WTC11 (cell line): ENCODE data around the gene G2E3. TPM values are rescaled to one million over a fixed set of nuclear protein-coding genes. Genes with fewer than 3 reads are reported as not detected.

ENCODE experiments used
- ATAC-seq: fragments of 200-7000 bp; cut with Tn5 transposase; 2 replicates; pipeline ENCODE4 v1.10.0; 2021; ENCODE audit warnings: mild to moderate bottlenecking, moderate library complexity
- CTCF ChIA-PET: fragments of 300-600 bp; sonication (Branson Sonifier 250); formaldehyde crosslinking; loops from one replicate; lab custom pipeline; 2021; ENCODE audit warnings: antibody characterized with exemption; lab: Charles Lee
- POLR2A ChIA-PET: fragments of 350-600 bp; sonication (Branson Sonifier 250); formaldehyde crosslinking; loops from one replicate; lab custom pipeline; 2021; ENCODE audit warnings: antibody characterized with exemption; lab: Charles Lee
- DNase-seq: peaks from one replicate; pipeline ENCODE4 v3.0.0; 2021; ENCODE audit warnings: low spot score
- H3K27ac Mint-ChIP-seq: 2 replicates; pipeline ENCODE4 v1.8.0; 2021; ENCODE audit warnings: mixed read lengths
- H3K27me3 Mint-ChIP-seq: 2 replicates; pipeline ENCODE4 v1.8.0; 2021; ENCODE audit warnings: low read depth, mild to moderate bottlenecking, moderate library complexity, mixed read lengths
- H3K36me3 Mint-ChIP-seq: 2 replicates; pipeline ENCODE4 v1.8.0; 2021; ENCODE audit warnings: mixed read lengths
- H3K4me1 Mint-ChIP-seq: 2 replicates; pipeline ENCODE4 v1.8.0; 2022; ENCODE audit warnings: mixed read lengths
- H3K4me3 Mint-ChIP-seq: 2 replicates; pipeline ENCODE4 v1.8.0; 2021; ENCODE audit warnings: mild to moderate bottlenecking, moderate library complexity, mixed read lengths
- H3K9me3 Mint-ChIP-seq: 2 replicates; pipeline ENCODE4 v1.8.0; 2021; ENCODE audit warnings: mixed read lengths
- ATF1 ChIP-seq: sonication (generic); formaldehyde crosslinking; IDR thresholded peaks from 2 replicates; pipeline ENCODE4 v1.8.1; 2023; ENCODE audit warnings: mild to moderate bottlenecking, moderate library complexity, missing genetic modification reagents
- ATF3 ChIP-seq: sonication (generic); formaldehyde crosslinking; conservative IDR thresholded peaks from 2 replicates; pipeline ENCODE4 v1.8.1; 2022; ENCODE audit warnings: mild to moderate bottlenecking, missing genetic modification reagents
- CBFB ChIP-seq: sonication (generic); formaldehyde crosslinking; IDR thresholded peaks from 2 replicates; pipeline ENCODE4 v1.8.1; 2022; ENCODE audit warnings: mild to moderate bottlenecking, low read depth, missing genetic modification reagents
- E2F1 ChIP-seq: sonication (generic); formaldehyde crosslinking; IDR thresholded peaks from 2 replicates; pipeline ENCODE4 v1.8.0; 2022; ENCODE audit warnings: mild to moderate bottlenecking, missing genetic modification reagents
- ERG ChIP-seq: fragments of 250-450 bp; sonication (Bioruptor Pico); IDR thresholded peaks from 2 replicates; pipeline ENCODE4 v1.8.0; 2021; ENCODE audit warnings: mild to moderate bottlenecking
- FOXJ3 ChIP-seq: sonication (generic); formaldehyde crosslinking; IDR thresholded peaks from 2 replicates; pipeline ENCODE4 v1.9.0; 2021; ENCODE audit warnings: missing genetic modification reagents, mild to moderate bottlenecking, borderline replicate concordance
- HMGA2 ChIP-seq: fragments of 250-450 bp; sonication (Bioruptor Pico); IDR thresholded peaks from 2 replicates; pipeline ENCODE4 v1.4.0; 2021; ENCODE audit warnings: mild to moderate bottlenecking, moderate library complexity
- JAZF1 ChIP-seq: fragments of 250-450 bp; sonication (Bioruptor Pico); IDR thresholded peaks from 2 replicates; pipeline ENCODE4 v1.9.0; 2021; ENCODE audit warnings: moderate library complexity, mild to moderate bottlenecking, inconsistent platforms
- MXD4 ChIP-seq: fragments of 250-450 bp; sonication (Bioruptor Pico); IDR thresholded peaks from 2 replicates; pipeline ENCODE4 v1.8.0; 2021; ENCODE audit warnings: mild to moderate bottlenecking, moderate library complexity, borderline replicate concordance
- NR1H2 ChIP-seq: sonication (generic); formaldehyde crosslinking; IDR thresholded peaks from 2 replicates; pipeline ENCODE4 v1.9.0; 2021; ENCODE audit warnings: mild to moderate bottlenecking, moderate library complexity, missing genetic modification reagents
- NR2C2 ChIP-seq: sonication (generic); formaldehyde crosslinking; IDR thresholded peaks from 2 replicates; pipeline ENCODE4 v1.8.0; 2022; ENCODE audit warnings: mild to moderate bottlenecking, missing genetic modification reagents
- NR3C1 ChIP-seq: sonication (generic); formaldehyde crosslinking; conservative IDR thresholded peaks from 2 replicates; pipeline ENCODE4 v1.8.1; 2023; ENCODE audit warnings: low read depth, mild to moderate bottlenecking, missing genetic modification reagents
- OVOL2 ChIP-seq: fragments of 250-450 bp; sonication (Bioruptor Pico); IDR thresholded peaks from 2 replicates; pipeline ENCODE4 v1.9.0; 2021; ENCODE audit warnings: mild to moderate bottlenecking, borderline replicate concordance
- RELA ChIP-seq: sonication (generic); formaldehyde crosslinking; IDR thresholded peaks from 2 replicates; pipeline ENCODE4 v1.8.1; 2022; ENCODE audit warnings: missing genetic modification reagents, mild to moderate bottlenecking, borderline replicate concordance
- RORB ChIP-seq: fragments of 250-450 bp; sonication (Bioruptor Pico); IDR thresholded peaks from 2 replicates; pipeline ENCODE4 v1.9.0; 2021; ENCODE audit warnings: mild to moderate bottlenecking
- SOX15 ChIP-seq: fragments of 250-450 bp; sonication (Bioruptor Pico); IDR thresholded peaks from 2 replicates; pipeline ENCODE4 v1.9.0; 2021; ENCODE audit warnings: mild to moderate bottlenecking
- TEAD4 ChIP-seq: sonication (generic); formaldehyde crosslinking; IDR thresholded peaks from 2 replicates; pipeline ENCODE4 v1.8.0; 2022; ENCODE audit warnings: mild to moderate bottlenecking, missing genetic modification reagents
- ZBTB21 ChIP-seq: sonication (generic); formaldehyde crosslinking; IDR thresholded peaks from 2 replicates; pipeline ENCODE4 v1.8.1; 2023; ENCODE audit warnings: mild to moderate bottlenecking, missing genetic modification reagents, borderline replicate concordance
- ZNF121 ChIP-seq: sonication (generic); formaldehyde crosslinking; IDR thresholded peaks from 2 replicates; pipeline ENCODE4 v1.8.0; 2023; ENCODE audit warnings: missing genetic modification reagents
- ZNF396 ChIP-seq: fragments of 250-450 bp; sonication (Bioruptor Pico); IDR thresholded peaks from 2 replicates; pipeline ENCODE4 v1.8.0; 2021; ENCODE audit warnings: mild to moderate bottlenecking, moderate library complexity, borderline replicate concordance
- ZNF423 ChIP-seq: fragments of 250-450 bp; sonication (Bioruptor Pico); IDR thresholded peaks from 2 replicates; pipeline ENCODE4 v2.1.2; 2022; ENCODE audit warnings: mild to moderate bottlenecking, moderate library complexity
- total RNA-seq: library from RNA; stranded (reverse); gene quantifications from 3 replicates; pipeline ENCODE4 v1.2.3, GENCODE V29; 2021
- TF ChIP-seq, protein P1 (sequence below): fragments of 200-600 bp; IDR thresholded peaks from 2 replicates; pipeline ENCODE4 v1.8.0; 2022; ENCODE audit warnings: antibody characterized with exemption
- TF ChIP-seq, protein P2 (sequence below): sonication (generic); formaldehyde crosslinking; IDR thresholded peaks from 2 replicates; pipeline ENCODE4 v1.8.0; 2023; ENCODE audit warnings: missing genetic modification reagents
- TF ChIP-seq, protein P3 (sequence below): sonication (generic); formaldehyde crosslinking; IDR thresholded peaks from 2 replicates; pipeline ENCODE4 v1.8.1; 2023; ENCODE audit warnings: mild to moderate bottlenecking, missing genetic modification reagents

Gene G2E3
- total RNA-seq, 1 experiment from 2014 or later, result 66.2 TPM

GRCh38 chr14:30587141-30587540, 28.2 kb downstream of the G2E3 start:
- CTCF ChIA-PET, result no interaction called here
- ATAC-seq, result no peak
- no peaks in the 10 kb centered on the region for H3K4me1 Mint-ChIP-seq

GRCh38 chr14:30588873-30589272, 29.9 kb downstream of the G2E3 start:
- Mint-ChIP-seq H3K4me1 (no peaks in the 10 kb centered on the region), H3K9me3 (peaks cover 20% of the 10 kb centered on the region), H3K27me3 (no peaks in the 10 kb centered on the region), H3K27ac (0 out of 2 replicates have a peak overlapping the region, but pooled peaks have one; percentile 16), H3K36me3 (peaks cover 58% of the 10 kb centered on the region), H3K4me3 (no peak overlapping the region)
- CTCF ChIA-PET, result no interaction called here
- ATAC-seq (no peak), DNase-seq (no peak)
- TF ChIP-seq NR2C2 (CRISPR knock-in tag) (no peak), JAZF1 (CRISPR knock-in tag) (no peak), ERG (CRISPR knock-in tag) (no peak), E2F1 (CRISPR knock-in tag) (no peak), ZNF423 (CRISPR knock-in tag) (no peak), FOXJ3 (CRISPR knock-in tag) (no peak), ZNF121 (CRISPR knock-in tag) (no peak)
- TF ChIP-seq, protein P1, sequence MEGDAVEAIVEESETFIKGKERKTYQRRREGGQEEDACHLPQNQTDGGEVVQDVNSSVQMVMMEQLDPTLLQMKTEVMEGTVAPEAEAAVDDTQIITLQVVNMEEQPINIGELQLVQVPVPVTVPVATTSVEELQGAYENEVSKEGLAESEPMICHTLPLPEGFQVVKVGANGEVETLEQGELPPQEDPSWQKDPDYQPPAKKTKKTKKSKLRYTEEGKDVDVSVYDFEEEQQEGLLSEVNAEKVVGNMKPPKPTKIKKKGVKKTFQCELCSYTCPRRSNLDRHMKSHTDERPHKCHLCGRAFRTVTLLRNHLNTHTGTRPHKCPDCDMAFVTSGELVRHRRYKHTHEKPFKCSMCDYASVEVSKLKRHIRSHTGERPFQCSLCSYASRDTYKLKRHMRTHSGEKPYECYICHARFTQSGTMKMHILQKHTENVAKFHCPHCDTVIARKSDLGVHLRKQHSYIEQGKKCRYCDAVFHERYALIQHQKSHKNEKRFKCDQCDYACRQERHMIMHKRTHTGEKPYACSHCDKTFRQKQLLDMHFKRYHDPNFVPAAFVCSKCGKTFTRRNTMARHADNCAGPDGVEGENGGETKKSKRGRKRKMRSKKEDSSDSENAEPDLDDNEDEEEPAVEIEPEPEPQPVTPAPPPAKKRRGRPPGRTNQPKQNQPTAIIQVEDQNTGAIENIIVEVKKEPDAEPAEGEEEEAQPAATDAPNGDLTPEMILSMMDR, result no peak
- POLR2A ChIA-PET, result no interaction called here

More at GRCh38 chr14:30587141-30587540, 28.2 kb downstream of the G2E3 start:
- Mint-ChIP-seq H3K27me3 (no peaks in the 10 kb centered on the region), H3K9me3 (peaks cover 34% of the 10 kb centered on the region), H3K36me3 (peaks cover 68% of the 10 kb centered on the region), H3K27ac (no peak overlapping the region), H3K4me3 (no peak overlapping the region)
- no peak for TF ChIP-seq HMGA2
- TF ChIP-seq TEAD4 (CRISPR knock-in tag), result no peak
- TF ChIP-seq SOX15 (CRISPR knock-in tag), result no peak
- no peak for TF ChIP-seq NR3C1 (CRISPR knock-in tag)
- TF ChIP-seq, protein P2, sequence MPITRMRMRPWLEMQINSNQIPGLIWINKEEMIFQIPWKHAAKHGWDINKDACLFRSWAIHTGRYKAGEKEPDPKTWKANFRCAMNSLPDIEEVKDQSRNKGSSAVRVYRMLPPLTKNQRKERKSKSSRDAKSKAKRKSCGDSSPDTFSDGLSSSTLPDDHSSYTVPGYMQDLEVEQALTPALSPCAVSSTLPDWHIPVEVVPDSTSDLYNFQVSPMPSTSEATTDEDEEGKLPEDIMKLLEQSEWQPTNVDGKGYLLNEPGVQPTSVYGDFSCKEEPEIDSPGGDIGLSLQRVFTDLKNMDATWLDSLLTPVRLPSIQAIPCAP (CRISPR knock-in tag), result no peak
- no peak for TF ChIP-seq RELA (CRISPR knock-in tag)
- no peak for TF ChIP-seq ATF1 (CRISPR knock-in tag)
- POLR2A ChIA-PET, result no interaction called here
- no peak for DNase-seq

DNA sequence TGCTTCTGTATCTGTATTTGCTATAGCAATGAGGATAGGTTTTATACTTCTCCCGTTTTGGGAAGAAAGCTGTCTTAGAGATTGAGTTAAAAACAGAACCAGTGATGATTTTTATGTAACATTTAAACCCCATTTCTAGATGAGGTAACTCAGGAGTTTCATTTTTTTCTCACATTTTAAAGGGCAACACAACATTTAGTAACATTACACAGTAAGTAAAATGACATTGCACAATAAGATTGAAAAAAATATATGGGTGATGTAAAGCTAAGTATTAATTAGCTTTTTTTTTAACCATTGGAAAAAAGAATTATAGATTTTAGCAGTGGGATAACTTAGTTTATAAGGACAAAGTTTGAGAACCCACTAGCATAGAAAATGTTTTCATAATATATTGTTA, 38.0 kb downstream of the G2E3 start:
- TF ChIP-seq OVOL2 (CRISPR knock-in tag), result no peak
- TF ChIP-seq RORB (CRISPR knock-in tag), result no peak
- TF ChIP-seq, protein P3, sequence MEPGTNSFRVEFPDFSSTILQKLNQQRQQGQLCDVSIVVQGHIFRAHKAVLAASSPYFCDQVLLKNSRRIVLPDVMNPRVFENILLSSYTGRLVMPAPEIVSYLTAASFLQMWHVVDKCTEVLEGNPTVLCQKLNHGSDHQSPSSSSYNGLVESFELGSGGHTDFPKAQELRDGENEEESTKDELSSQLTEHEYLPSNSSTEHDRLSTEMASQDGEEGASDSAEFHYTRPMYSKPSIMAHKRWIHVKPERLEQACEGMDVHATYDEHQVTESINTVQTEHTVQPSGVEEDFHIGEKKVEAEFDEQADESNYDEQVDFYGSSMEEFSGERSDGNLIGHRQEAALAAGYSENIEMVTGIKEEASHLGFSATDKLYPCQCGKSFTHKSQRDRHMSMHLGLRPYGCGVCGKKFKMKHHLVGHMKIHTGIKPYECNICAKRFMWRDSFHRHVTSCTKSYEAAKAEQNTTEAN (CRISPR knock-in tag), result no peak
- TF ChIP-seq, protein P1, result no peak
- no peak for TF ChIP-seq NR2C2 (CRISPR knock-in tag)
- TF ChIP-seq NR1H2 (CRISPR knock-in tag), result no peak
- no peak for TF ChIP-seq HMGA2
- TF ChIP-seq ZBTB21, result no peak
- TF ChIP-seq CBFB, result no peak
- TF ChIP-seq JAZF1 (CRISPR knock-in tag), result no peak
- TF ChIP-seq ATF3 (CRISPR knock-in tag), result no peak
- TF ChIP-seq ZNF396 (CRISPR knock-in tag), result no peak
- no peak for TF ChIP-seq MXD4 (CRISPR knock-in tag)
- TF ChIP-seq, all 79 proteins: peak for 0
- H3K4me3 Mint-ChIP-seq, result no peak overlapping the region
- no peak overlapping the region for H3K27ac Mint-ChIP-seq
- no peaks in the 10 kb centered on the region for H3K4me1 Mint-ChIP-seq
- no peaks in the 10 kb centered on the region for H3K9me3 Mint-ChIP-seq
- DNase-seq, result no peak
- POLR2A ChIA-PET, result no interaction called here
- CTCF ChIA-PET, result interaction anchor here (0.8 kb wide), 1 partner anchor 11 kb away, joined by 3 read pairs; no protein-coding TSS in a partner anchor
- ATAC-seq, result no peak
- peaks cover 42% of the 10 kb centered on the region for H3K36me3 Mint-ChIP-seq
- no peaks in the 10 kb centered on the region for H3K27me3 Mint-ChIP-seq
